ENCODE data around the gene LOC101059915.

Gene LOC101059915

GRCh38 chrX:71667328-71668247 is at the start of gene LOC101059915:
Gene LOC101059915, plus strand, starts transcription at chrX:71667546.
- DNase-seq (ENCODE audit: low spot score): no peak

DNA sequence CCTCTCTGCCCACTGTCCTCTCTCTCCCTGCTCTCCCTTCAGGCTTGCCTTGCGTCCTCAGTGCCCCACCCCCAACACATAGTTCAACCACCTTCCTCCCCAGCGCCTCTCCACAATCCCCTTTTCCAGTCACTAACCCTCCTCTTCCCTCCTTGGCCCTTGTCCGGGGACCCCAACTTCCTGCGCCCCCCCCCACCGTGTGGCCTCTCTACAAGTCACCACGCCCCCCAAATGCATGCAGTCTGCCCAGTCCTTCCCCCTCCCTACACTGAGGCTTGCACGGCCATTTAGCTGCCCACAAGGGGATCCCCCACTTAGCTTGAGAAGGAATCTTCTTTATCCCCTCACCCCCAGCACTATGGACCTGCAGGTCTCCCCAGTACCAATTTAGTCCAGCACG is 49.6 kb upstream of the LOC101059915 start:
- DNase-seq (ENCODE audit: low spot score): no peak

GRCh38 chrX:71618303-71618721 is 49.0 kb upstream of the LOC101059915 start, which contains the start of gene CXCR3:
Gene CXCR3, minus strand, starts transcription at chrX:71618511. Its CDS starts 62 bp downstream, at chrX:71618449.
- no peak for DNase-seq (ENCODE audit: low spot score)

DNA sequence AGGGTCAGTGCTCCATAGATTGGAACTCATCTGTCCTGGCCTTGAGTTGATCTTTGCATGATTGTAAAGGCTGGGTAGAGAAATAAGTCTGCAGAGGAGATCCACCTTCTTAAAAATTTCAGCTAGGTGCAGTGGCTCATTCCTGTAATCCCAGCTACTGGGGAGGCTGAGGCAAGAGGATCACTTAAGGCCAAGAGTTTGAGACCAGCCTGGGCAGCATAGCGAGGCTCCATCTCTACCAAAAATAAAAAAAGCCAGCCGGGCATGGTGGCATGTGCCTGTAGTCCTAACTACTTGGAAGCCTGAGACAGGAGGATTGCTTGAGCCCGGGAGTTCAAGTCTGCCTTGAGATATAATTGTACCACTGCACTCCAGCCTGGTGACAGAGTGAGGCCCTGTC is 48.6 kb upstream of the LOC101059915 start:
- DNase-seq (ENCODE audit: low spot score): no peak

DNA sequence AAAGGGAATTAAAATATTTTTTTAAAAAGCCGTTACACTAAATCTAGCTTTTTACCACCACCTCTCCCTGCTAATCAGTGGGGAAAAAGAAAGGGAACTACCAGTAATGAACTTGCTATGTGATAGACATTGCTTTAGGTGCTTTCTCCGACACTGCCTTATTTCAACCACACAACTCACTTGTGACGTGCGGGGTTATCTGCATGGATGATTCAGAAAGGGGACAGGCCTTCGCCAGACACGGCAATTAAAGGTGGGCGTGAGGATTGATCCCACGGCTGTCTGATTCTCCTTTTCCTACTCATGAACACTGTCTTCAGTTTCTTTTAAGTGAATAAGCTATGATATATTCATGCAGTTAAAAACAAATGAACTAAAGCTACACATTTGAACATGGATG is 48.2 kb upstream of the LOC101059915 start:
- DNase-seq (ENCODE audit: low spot score): no peak

- DNase-seq (ENCODE audit: low spot score): no peak
Measured at GRCh38 chrX:71619986-71620385, 47.4 kb upstream of the LOC101059915 start.

GRCh38 chrX:71621603-71622002 is 45.7 kb upstream of the LOC101059915 start:
- peak; percentile 64 for DNase-seq (ENCODE audit: low spot score)

DNA sequence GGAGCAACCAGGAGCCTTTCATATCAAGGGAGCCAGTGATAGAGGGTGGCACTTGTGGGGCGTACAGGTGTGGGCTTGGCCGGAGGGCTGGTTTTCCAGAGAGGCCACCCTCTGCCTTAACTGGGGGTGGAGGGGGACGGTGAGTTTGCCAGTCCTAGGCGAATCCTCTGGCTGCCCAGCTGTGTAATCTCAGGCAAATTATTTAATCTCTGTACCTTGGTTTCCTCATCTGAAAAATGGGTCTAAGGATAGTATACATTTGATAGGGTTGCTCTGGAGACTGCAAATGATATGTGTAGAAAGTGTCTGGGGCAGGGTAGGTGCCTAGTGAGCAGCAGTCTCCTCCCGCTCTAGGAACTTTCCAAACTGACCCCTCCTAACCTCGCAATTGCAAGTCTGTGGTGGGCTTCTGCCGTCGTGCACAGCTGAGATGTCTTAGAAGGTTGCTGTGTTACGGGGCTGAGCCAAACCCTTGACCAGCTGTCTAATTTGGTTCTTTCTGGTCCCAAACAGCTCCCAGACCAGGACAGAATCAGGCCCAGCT is 45.2 kb upstream of the LOC101059915 start:
- DNase-seq (ENCODE audit: low spot score): no peak

DNA sequence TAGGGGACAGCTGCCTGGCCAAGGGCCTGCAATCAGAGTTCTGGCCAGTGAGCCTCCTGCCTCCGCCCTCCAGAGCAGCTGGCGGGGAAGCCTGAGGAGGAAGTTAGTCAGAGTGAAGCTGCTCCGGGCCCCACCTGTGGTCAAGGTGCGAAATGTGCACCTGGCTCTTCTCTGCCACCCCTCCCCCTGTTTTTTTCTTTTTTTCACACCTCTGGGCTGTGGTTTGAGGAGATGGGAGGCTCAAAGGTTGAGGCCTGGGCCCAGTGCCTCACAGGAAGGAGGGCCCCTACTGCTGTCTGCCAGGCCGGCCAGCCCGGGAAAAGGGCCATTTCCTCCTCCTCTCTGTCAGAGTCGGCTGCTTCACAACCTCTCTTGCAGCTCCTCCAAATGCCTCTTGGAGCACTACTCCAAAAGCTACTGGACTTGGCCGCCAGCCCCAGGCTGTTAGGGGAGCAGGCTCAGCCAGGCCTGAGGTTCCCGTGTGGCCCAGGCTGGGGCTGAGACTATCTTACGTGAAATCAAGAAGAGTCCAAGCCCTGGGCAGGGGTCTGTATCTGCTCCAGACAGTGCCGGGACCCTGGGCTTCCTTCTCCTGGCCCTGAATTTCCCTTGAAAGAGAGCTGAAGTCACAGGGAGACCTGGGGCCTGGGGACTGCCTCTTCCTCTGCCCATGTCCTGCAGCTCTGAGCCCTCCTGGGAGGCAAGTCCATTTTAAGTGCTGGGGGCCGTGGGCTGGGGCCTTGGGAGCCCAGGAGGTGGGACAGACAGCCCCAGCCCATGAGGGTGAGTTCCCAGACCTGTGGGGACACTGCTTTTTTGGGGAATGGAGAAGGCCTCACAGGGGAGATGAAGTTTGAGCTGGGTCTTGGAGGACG is 44.5 kb upstream of the LOC101059915 start:
- peak; percentile 88 for DNase-seq (ENCODE audit: low spot score)

DNA sequence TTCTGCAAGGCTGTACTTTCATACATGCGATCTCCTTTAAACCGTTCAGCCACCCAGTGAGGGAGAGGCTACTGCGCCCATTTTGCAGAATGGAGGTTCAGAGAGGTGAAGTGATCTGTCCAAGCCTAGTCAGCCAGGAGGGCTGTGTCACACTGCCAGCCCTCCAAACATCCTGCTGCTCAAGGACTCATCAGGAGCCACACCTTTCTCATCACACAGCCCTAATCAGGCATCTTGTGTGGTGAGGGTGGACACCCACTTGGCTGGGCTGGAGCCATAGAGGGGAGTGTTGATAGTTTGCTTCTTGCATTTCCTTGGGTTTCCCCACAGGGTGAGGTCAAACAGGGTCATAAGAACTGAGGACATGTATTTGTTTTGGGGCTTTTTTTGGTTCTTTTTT is 43.6 kb upstream of the LOC101059915 start:
- no peak for DNase-seq (ENCODE audit: low spot score)

DNA sequence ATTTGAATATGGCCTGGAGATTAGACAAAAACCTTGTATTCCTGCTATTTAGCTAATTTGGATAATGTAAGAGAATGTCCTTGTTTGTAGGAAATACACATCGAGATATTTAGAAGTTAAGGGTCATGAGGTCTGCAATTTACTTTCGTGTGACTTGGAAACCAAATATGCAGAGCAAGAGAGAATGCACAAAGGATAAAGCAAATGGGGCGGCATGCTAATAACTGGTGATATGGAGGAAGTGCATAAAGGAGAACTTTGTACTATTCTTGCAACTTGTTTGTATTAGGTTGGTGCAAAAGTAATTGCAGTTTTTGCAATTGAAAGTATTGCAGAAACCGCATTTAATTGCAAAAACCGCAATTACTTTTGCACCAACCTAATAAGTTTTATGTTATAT is 41.9 kb upstream of the LOC101059915 start:
- DNase-seq (ENCODE audit: low spot score): no peak

GRCh38 chrX:71626576-71626975 is 40.8 kb upstream of the LOC101059915 start:
- no peak for DNase-seq (ENCODE audit: low spot score)

GRCh38 chrX:71627588-71628404 is 39.5 kb upstream of the LOC101059915 start:
- DNase-seq (ENCODE audit: low spot score): peak; percentile 18

- DNase-seq (ENCODE audit: low spot score): no peak
Measured at GRCh38 chrX:71629467-71629866, 37.9 kb upstream of the LOC101059915 start.

DNA sequence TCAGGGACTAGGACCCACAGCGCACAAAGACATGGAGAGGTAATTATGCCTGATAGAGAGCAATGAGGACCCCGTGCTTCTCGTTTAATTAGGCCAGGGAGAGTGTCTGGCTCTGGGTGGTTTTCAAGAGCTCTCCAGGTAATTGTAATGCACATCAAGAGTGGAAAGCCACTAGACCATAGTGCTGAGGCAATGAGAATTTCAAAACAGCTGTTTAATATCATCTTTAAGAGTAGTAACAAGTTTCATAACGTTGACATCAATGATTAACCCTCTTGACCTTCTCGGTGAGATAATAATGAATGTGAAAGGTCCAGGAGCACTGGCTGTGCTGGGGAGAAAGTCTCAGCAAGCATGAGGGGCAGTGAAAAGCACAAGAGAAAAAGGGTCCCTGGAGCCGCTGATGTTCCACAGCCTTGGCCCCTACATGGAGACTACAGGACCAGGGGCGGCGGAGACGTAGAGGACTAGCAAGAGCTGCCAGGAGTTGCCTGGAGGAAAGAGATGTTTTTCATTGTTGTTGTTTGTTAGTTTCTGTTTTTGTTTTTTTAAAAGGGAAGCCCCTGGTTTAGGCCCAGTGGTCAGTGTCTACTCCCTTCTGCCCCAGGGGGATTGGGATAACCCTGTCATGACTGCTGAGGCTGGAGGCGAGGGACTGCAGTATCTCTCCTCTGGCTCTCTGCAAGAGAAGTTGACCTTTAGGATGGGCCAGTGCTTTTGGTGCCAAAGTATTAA is 34.3 kb upstream of the LOC101059915 start:
- DNase-seq (ENCODE audit: low spot score): no peak

- DNase-seq (ENCODE audit: low spot score): no peak
Measured at GRCh38 chrX:71634366-71634765, 33.0 kb upstream of the LOC101059915 start.

- DNase-seq (ENCODE audit: low spot score): no peak
Measured at GRCh38 chrX:71636438-71637252, 30.7 kb upstream of the LOC101059915 start.

DNA sequence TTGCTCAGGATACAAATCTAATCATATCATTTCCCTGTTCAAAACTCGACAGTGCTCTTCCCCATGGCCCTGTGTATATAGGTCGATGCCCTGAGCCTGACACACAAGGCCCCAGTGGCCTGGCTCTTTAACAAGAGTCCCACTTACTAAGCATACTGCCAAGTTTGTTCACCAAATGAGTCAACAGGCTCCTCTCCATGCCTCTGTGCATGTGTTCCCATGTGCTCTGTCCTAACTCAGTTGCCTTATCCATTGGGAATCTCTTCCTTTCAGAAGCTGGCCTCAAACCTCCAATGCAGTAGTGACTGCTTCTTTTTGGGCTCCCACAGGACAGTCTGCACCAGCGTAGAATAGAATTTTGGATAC is 30.1 kb upstream of the LOC101059915 start:
- DNase-seq (ENCODE audit: low spot score): peak; percentile 27

DNA sequence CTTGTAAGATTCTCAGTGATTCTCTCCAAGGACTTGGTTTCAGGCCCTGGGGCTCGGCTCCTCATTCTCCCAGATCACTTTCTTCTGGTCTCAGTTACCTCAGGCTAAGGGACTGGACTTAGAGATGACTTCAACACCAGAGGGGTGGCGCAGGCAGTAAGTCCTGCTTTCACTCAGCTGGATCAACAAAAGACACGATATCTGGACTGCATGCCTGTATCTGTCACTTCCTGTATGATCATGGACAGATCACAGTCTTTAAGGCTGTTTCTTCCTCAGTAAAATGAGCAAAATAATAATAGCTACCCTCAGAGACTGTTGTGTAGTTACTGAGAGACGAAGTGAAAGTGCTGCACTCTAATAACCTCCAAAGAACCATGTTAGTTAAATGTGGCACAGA is 29.5 kb upstream of the LOC101059915 start:
- peak; percentile 45 for DNase-seq (ENCODE audit: low spot score)

DNA sequence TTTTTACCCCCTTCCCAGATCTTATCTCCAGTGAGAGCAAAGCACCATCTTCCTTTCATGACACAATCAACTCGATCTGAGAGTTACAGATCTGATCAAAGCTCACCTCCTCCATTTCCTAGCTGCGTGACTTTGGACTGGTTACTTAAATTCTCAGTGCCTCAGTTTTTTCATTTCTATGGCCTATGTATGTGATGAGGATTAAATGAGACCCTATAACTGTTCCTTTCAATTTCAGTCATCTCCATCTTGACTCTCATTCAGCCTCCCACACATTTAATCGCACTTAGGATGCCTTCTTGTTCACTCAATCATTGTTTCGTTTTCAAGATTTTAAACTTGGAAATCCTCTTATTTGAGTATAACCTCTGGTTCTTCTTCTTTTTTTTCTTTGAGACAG is 28.9 kb upstream of the LOC101059915 start:
- DNase-seq (ENCODE audit: low spot score): no peak
